K562 (cell line): ENCODE results near the gene ACBD6. TPM values are rescaled to one million over a fixed set of nuclear protein-coding genes. Genes with fewer than 3 reads are reported as not detected.

Experiments
- ATAC-seq: fragments of 200-7000 bp; cut with Tn5 transposase; 3 replicates; pipeline ENCODE4 v1.9.1; 2020; ENCODE audit warnings: moderate library complexity
- BruUV-seq: library from RNA; stranded (reverse); fragments of 400-500 nt; replicated peaks from 2 replicates; lab custom pipeline; 2021; lab: Mats Ljungman, UMichigan
- CTCF ChIA-PET: fragments of 300-600 bp; formaldehyde crosslinking; extraction: SDS; loops from one replicate; lab custom pipeline; 2021; ENCODE audit warnings: low intra/inter-chr PET ratio; lab: Yijun Ruan, JAX
- POLR2A ChIA-PET: fragments of 300-600, 350-650 bp; sonication (Branson Sonifier 250); formaldehyde crosslinking; extraction: SDS; loops from one replicate; lab custom pipeline; 2021; ENCODE audit warnings: antibody characterized with exemption, inconsistent platforms; lab: Yijun Ruan, JAX
- DNase-seq, 4 experiments: peaks; one replicate each; pipeline versions ENCODE4 v3.0.0 to v3.0.0-alpha.2; 2011 to 2018; ENCODE audit warnings: low spot score in 3 of 4, mixed read lengths in 3 of 4; ENCODE audit errors: extremely low read depth in 1 of 4
- FAIRE-seq: peaks from 2 replicates; lab custom pipeline; 2011; peaks lifted over from hg19 to GRCh38; lab: Jason Lieb, UNC
- H2AFZ ChIP-seq: 2 replicates; pipeline ENCODE4 v1.6.0; 2011; ENCODE audit warnings: low read depth, low read length, control low read depth, inconsistent platforms
- H3K27ac ChIP-seq: fragments of 200-600 bp; 3 replicates; pipeline ENCODE4 v1.8.0; 2011; ENCODE audit warnings: low read depth, mild to moderate bottlenecking, control low read depth, inconsistent platforms, low read length, moderate library complexity, mixed read lengths; ENCODE audit errors: extremely low read depth
- H3K27me3 ChIP-seq, 2 experiments: fragments of 300-600 bp in 1 of 2; 2 replicates in 1 of 2; 3 replicates in 1 of 2; pipeline versions ENCODE4 v1.6.0 to v1.8.0; 2011; ENCODE audit warnings: inconsistent platforms in 2 of 2, low read length in 2 of 2, mild to moderate bottlenecking in 1 of 2, mixed read lengths in 1 of 2, moderate library complexity in 1 of 2; ENCODE audit not compliant: control insufficient read depth in 2 of 2, insufficient read depth in 2 of 2
- H3K36me3 ChIP-seq: fragments of 300-600 bp; 3 replicates; pipeline ENCODE4 v1.8.0; 2011; ENCODE audit warnings: mild to moderate bottlenecking, low read length, inconsistent platforms; ENCODE audit not compliant: control insufficient read depth, insufficient read depth
- H3K4me1 ChIP-seq, 2 experiments: fragments of 200-600 bp in 1 of 2; replicated peaks in 1 of 2; 2 replicates in 1 of 2; 3 replicates in 1 of 2; pipeline versions ENCODE4 v1.5.1 to v1.8.0; 2011; ENCODE audit warnings: inconsistent platforms in 2 of 2, low read length in 2 of 2, mild to moderate bottlenecking in 1 of 2, mixed read lengths in 1 of 2, moderate library complexity in 1 of 2; ENCODE audit not compliant: control insufficient read depth in 2 of 2, insufficient read depth in 2 of 2
- H3K4me2 ChIP-seq: 2 replicates; pipeline ENCODE4 v1.6.1; 2011; ENCODE audit warnings: low read length, control low read depth, inconsistent platforms, mixed read lengths; ENCODE audit not compliant: insufficient read depth
- H3K4me3 ChIP-seq: fragments of 200-600 bp; sonication (generic), shearing (Covaris generic); 2 replicates; pipeline ENCODE4 v1.5.1; 2016; ENCODE audit warnings: control low read depth, inconsistent platforms
- H3K79me2 ChIP-seq: fragments of 200-600 bp; 3 replicates; pipeline ENCODE4 v1.8.0; 2011; ENCODE audit warnings: low read length, inconsistent platforms; ENCODE audit not compliant: control insufficient read depth, insufficient read depth
- H3K9ac ChIP-seq, 2 experiments: 2 replicates each; pipeline versions ENCODE4 v1.6.0 to v1.6.1; 2011; ENCODE audit warnings: low read depth in 2 of 2, low read length in 2 of 2, control low read depth in 1 of 2, inconsistent platforms in 1 of 2, mild to moderate bottlenecking in 1 of 2, mixed read lengths in 1 of 2; ENCODE audit not compliant: insufficient read depth in 1 of 2
- H3K9me1 ChIP-seq: one replicate; pipeline ENCODE4 v1.6.0; 2011; ENCODE audit warnings: inconsistent platforms, mild to moderate bottlenecking, low read length, moderate library complexity; ENCODE audit not compliant: control insufficient read depth, insufficient read depth
- H3K9me3 ChIP-seq: replicated peaks from 2 replicates; pipeline ENCODE4 v1.5.1; 2011; ENCODE audit warnings: low read depth, low read length, inconsistent platforms; ENCODE audit not compliant: control insufficient read depth, insufficient read depth
- H4K20me1 ChIP-seq: replicated peaks from 2 replicates; pipeline ENCODE4 v1.6.1; 2011; ENCODE audit warnings: low read length, inconsistent platforms, mixed read lengths; ENCODE audit not compliant: control insufficient read depth, insufficient read depth
- XRCC3 ChIP-seq: fragments of 450-650 bp; IDR thresholded peaks from 2 replicates; pipeline ENCODE4 v1.6.1; 2017; ENCODE audit warnings: mild to moderate bottlenecking, moderate library complexity
- ZNF445 ChIP-seq: fragments of 250-450 bp; sonication (Bioruptor Pico); IDR thresholded peaks from 2 replicates; pipeline ENCODE4 v1.4.0; 2020; ENCODE audit warnings: low read depth, mild to moderate bottlenecking, moderate library complexity
- ZNF717 ChIP-seq: fragments of 250-450 bp; sonication (Bioruptor Pico); IDR thresholded peaks from 2 replicates; pipeline ENCODE4 v1.5.0; 2021
- WGBS: fragments of 100-300 bp; shearing (Covaris generic); methylation state at CpG from one replicate; pipeline ENCODE4 v1.1.6; 2016; ENCODE audit warnings: low coverage, mixed read lengths; ENCODE audit not compliant: insufficient coverage; ENCODE audit errors: missing lambda C conversion rate; 5-methylcytosine and 5-hydroxymethylcytosine counted together
- in situ Hi-C: fragments of 300-500 bp; cut with MboI; formaldehyde crosslinking; loops from 4 replicates; pipeline ENCODE4 v1.15.0; 2018; ENCODE audit warnings: inconsistent platforms, mixed read lengths
- intact Hi-C: fragments of 100-400 bp; cut with micrococcal nuclease; formaldehyde crosslinking; loops from 2 replicates; pipeline ENCODE4 v1.14.2; 2022
- polyA plus RNA-seq, 8 experiments: library from polyadenylated mRNA; depleted of rRNA in 4 of 8; stranded (reverse) in 5 of 8; unstranded in 3 of 8; fragments of >200 nt; fragmentation: Nextera tagmentation in 2 of 8; fragmentation: Illumina TruSeq in 1 of 8; extraction: Ambion mirVana in 2 of 8; extraction: Trizol in 1 of 8; gene quantifications; 2 replicates each; pipeline versions ENCODE4 v1.2.1 to v1.2.3, GENCODE V29; 2011 to 2014; ENCODE audit warnings: inconsistent platforms in 1 of 8, missing spikeins in 1 of 8
- total RNA-seq, 7 experiments: library from RNA; depleted of rRNA in 6 of 7; stranded (reverse); fragments of >200 nt in 6 of 7; fragmentation: Illumina TruSeq in 2 of 7; extraction: Trizol in 2 of 7; gene quantifications; 2 replicates each; pipeline versions ENCODE4 v1.2.1 to v1.2.3, GENCODE V29; 2011 to 2021; ENCODE audit warnings: low replicate concordance in 1 of 7
- TF ChIP-seq, protein P1 (sequence below): fragments of 450-650 bp; formaldehyde crosslinking; IDR thresholded peaks from 2 replicates; pipeline ENCODE4 v1.4.0; 2020; ENCODE audit warnings: mild to moderate bottlenecking, mixed read lengths
- TF ChIP-seq, protein P2 (sequence below): fragments of 200-800 bp; sonication (Bioruptor generic); IDR thresholded peaks from 2 replicates; pipeline ENCODE4 v1.6.1; 2016; ENCODE audit warnings: missing genetic modification characterization, missing compliant biosample characterization
- TF ChIP-seq, protein P3 (sequence below): fragments of 450-650 bp; formaldehyde crosslinking; IDR thresholded peaks from 2 replicates; pipeline ENCODE4 v1.4.0; 2020; ENCODE audit warnings: mild to moderate bottlenecking
- TF ChIP-seq, protein P4 (sequence below): fragments of 200-800 bp; sonication (Bioruptor generic); IDR thresholded peaks from 2 replicates; pipeline ENCODE4 v1.6.1; 2017; ENCODE audit warnings: missing genetic modification characterization, missing compliant biosample characterization

Gene ACBD6
- total and polyA plus RNA-seq, 9 of the 15 experiments (the other 6 are each of a cell fraction or from before 2014, with no cell fraction given) = 16.9 to 107 (median 77.7) TPM

DNA sequence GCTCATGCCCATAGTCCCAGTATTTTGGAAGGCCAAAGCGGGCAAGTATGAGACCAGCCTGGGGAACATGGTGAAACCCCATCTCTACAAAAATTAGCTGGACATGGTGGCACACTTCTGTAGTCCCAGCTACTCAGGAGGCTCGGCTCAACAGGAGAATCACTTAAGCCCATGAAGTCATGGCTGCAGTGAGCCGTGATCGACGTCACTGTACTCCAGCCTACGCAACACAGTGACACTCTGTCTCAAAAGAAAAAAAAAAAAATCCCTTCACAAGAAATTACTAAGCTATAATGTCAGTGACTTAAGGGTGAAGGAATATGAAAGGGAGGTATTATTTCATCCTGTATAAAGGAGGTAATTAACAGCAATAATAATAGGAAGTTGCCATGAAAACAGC, 99.8 kb downstream of the ACBD6 start:
- no peaks in the 10 kb centered on the region for H3K4me1 ChIP-seq
- no peak for ATAC-seq
- H3K4me3 ChIP-seq = no peak overlapping the region
- TF ChIP-seq, protein P1, sequence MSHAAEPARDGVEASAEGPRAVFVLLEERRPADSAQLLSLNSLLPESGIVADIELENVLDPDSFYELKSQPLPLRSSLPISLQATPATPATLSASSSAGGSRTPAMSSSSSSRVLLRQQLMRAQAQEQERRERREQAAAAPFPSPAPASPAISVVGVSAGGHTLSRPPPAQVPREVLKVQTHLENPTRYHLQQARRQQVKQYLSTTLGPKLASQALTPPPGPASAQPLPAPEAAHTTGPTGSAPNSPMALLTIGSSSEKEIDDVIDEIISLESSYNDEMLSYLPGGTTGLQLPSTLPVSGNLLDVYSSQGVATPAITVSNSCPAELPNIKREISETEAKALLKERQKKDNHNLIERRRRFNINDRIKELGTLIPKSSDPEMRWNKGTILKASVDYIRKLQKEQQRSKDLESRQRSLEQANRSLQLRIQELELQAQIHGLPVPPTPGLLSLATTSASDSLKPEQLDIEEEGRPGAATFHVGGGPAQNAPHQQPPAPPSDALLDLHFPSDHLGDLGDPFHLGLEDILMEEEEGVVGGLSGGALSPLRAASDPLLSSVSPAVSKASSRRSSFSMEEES (CRISPR knock-in tag) = no peak
- TF ChIP-seq, protein P2, sequence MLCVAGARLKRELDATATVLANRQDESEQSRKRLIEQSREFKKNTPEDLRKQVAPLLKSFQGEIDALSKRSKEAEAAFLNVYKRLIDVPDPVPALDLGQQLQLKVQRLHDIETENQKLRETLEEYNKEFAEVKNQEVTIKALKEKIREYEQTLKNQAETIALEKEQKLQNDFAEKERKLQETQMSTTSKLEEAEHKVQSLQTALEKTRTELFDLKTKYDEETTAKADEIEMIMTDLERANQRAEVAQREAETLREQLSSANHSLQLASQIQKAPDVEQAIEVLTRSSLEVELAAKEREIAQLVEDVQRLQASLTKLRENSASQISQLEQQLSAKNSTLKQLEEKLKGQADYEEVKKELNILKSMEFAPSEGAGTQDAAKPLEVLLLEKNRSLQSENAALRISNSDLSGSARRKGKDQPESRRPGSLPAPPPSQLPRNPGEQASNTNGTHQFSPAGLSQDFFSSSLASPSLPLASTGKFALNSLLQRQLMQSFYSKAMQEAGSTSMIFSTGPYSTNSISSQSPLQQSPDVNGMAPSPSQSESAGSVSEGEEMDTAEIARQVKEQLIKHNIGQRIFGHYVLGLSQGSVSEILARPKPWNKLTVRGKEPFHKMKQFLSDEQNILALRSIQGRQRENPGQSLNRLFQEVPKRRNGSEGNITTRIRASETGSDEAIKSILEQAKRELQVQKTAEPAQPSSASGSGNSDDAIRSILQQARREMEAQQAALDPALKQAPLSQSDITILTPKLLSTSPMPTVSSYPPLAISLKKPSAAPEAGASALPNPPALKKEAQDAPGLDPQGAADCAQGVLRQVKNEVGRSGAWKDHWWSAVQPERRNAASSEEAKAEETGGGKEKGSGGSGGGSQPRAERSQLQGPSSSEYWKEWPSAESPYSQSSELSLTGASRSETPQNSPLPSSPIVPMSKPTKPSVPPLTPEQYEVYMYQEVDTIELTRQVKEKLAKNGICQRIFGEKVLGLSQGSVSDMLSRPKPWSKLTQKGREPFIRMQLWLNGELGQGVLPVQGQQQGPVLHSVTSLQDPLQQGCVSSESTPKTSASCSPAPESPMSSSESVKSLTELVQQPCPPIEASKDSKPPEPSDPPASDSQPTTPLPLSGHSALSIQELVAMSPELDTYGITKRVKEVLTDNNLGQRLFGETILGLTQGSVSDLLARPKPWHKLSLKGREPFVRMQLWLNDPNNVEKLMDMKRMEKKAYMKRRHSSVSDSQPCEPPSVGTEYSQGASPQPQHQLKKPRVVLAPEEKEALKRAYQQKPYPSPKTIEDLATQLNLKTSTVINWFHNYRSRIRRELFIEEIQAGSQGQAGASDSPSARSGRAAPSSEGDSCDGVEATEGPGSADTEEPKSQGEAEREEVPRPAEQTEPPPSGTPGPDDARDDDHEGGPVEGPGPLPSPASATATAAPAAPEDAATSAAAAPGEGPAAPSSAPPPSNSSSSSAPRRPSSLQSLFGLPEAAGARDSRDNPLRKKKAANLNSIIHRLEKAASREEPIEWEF (CRISPR knock-in tag) = no peak
- TF ChIP-seq ZNF717 (CRISPR knock-in tag) (no peak), ZNF445 (no peak), XRCC3 (no peak)
- TF ChIP-seq, protein P3, sequence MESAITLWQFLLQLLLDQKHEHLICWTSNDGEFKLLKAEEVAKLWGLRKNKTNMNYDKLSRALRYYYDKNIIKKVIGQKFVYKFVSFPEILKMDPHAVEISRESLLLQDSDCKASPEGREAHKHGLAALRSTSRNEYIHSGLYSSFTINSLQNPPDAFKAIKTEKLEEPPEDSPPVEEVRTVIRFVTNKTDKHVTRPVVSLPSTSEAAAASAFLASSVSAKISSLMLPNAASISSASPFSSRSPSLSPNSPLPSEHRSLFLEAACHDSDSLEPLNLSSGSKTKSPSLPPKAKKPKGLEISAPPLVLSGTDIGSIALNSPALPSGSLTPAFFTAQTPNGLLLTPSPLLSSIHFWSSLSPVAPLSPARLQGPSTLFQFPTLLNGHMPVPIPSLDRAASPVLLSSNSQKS (CRISPR knock-in tag) = no peak
- TF ChIP-seq, protein P4, sequence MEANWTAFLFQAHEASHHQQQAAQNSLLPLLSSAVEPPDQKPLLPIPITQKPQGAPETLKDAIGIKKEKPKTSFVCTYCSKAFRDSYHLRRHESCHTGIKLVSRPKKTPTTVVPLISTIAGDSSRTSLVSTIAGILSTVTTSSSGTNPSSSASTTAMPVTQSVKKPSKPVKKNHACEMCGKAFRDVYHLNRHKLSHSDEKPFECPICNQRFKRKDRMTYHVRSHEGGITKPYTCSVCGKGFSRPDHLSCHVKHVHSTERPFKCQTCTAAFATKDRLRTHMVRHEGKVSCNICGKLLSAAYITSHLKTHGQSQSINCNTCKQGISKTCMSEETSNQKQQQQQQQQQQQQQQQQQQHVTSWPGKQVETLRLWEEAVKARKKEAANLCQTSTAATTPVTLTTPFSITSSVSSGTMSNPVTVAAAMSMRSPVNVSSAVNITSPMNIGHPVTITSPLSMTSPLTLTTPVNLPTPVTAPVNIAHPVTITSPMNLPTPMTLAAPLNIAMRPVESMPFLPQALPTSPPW (CRISPR knock-in tag) = no peak
- ChIA-PET CTCF (no interaction called here), POLR2A (no interaction called here)
- H4K20me1 ChIP-seq = no peaks in the 10 kb centered on the region
- H2AFZ ChIP-seq = no peak overlapping the region
- no peak overlapping the region for H3K27ac ChIP-seq
- no peaks in the 10 kb centered on the region for H3K27me3 ChIP-seq
- H3K4me2 ChIP-seq = no peak overlapping the region
- 75% methylated on average over 6 of the region's 6 CpGs for WGBS
- peaks cover 11% of the 10 kb centered on the region; the same call in 1 of the 3 replicates for H3K36me3 ChIP-seq
- FAIRE-seq = no peak
- H3K9ac ChIP-seq = no peak overlapping the region
- intact Hi-C loops = no loop called here
- no peaks in the 10 kb centered on the region for H3K9me3 ChIP-seq
- no TSS peak for BruUV-seq
- in situ Hi-C loops = no loop called here
- DNase-seq = no peak
- no peaks in the 10 kb centered on the region; the same call in 2 of the 3 replicates for H3K79me2 ChIP-seq
- no peaks in the 10 kb centered on the region for H3K9me1 ChIP-seq
